CMK (cell line): ENCODE data around the gene PARP11.

Experiments used
- DNase-seq: peaks from one replicate; pipeline ENCODE4 v3.0.0-alpha.2; 2010; ENCODE audit warnings: low read depth

The PARP11 gene, protein sequence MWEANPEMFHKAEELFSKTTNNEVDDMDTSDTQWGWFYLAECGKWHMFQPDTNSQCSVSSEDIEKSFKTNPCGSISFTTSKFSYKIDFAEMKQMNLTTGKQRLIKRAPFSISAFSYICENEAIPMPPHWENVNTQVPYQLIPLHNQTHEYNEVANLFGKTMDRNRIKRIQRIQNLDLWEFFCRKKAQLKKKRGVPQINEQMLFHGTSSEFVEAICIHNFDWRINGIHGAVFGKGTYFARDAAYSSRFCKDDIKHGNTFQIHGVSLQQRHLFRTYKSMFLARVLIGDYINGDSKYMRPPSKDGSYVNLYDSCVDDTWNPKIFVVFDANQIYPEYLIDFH

DNA sequence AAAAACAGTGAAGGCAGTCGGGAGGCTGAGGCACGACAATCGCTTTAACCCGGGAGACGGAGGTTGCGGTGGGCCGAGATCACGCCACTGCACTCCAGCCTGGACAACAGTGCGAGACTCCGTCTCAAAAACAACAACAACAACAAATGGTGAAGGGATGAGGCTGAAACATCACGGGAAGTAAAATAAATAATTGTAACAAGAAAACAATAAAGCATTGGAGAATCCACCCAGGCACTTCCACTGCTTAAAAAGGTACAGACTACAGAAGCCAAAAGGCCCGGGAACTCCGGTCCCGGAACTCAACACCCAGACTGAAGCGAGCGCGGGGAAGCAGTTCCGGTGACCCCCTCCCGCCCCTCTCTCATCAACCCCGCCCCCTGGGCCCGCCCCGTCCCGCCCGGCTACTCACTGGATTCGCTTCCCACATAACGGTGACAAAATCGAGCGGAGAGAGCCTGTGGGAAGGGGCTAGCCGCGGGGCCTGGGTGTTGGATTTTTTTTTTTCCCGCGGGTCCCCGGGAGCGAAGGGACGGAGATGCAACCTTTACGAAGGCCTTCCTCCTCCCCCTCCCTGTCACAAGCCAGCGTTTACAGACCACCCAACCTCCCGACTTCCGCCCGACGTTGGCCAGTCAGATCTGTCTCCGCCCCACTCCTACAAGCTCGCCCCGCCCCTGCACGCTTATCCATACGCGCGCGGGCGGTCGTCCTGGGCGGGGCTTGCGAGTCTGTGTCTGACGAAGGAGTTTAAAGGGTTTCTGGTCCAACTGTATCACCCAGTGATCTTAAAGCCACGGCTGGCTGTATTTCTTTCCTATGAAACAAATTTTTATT, at the start of gene PARP11:
Gene PARP11 (minus strand): TSS at position 600 of the 837 bp plus-strand sequence. CDS start 170 bp downstream, at position 430.
- peak; percentile 87 for DNase-seq

DNA sequence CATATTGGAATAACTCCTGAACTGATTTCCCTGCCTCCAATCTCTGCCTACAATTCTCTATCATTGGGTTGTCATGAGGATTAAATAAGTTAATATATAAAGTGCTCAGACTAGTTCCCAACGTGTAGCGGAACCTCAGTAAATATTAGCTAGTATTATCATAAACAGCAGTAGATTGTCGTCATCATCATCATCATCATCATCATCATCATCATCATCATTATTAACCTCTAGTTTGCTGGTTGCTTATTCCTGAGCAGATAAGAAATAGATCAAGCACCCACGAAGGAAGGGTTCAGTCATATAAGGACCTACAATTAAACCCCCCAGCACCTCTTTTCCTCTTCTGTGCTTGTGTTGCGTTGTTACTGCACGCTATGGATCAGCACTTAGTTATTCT, 48.8 kb upstream of the PARP11 start:
- DNase-seq = no peak

- no peak for DNase-seq
Observed at GRCh38 chr12:3921526-3921925, 48.3 kb upstream of the PARP11 start.

DNA sequence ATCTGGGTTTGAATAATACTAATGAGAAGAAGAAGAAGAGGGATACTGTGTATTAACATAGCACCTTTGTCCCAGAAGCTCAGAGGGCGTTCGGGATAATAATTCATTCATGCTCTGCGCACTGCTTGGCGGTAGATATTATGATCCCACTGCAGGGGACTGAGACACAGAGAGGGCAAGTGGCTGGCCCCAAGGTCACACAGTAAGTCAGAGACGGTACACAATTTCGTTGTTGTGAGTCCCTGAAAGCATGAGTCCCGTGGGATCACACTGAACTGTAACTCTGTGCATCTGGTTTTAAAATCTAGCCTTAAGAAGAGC, 47.9 kb upstream of the PARP11 start:
- no peak for DNase-seq

DNA sequence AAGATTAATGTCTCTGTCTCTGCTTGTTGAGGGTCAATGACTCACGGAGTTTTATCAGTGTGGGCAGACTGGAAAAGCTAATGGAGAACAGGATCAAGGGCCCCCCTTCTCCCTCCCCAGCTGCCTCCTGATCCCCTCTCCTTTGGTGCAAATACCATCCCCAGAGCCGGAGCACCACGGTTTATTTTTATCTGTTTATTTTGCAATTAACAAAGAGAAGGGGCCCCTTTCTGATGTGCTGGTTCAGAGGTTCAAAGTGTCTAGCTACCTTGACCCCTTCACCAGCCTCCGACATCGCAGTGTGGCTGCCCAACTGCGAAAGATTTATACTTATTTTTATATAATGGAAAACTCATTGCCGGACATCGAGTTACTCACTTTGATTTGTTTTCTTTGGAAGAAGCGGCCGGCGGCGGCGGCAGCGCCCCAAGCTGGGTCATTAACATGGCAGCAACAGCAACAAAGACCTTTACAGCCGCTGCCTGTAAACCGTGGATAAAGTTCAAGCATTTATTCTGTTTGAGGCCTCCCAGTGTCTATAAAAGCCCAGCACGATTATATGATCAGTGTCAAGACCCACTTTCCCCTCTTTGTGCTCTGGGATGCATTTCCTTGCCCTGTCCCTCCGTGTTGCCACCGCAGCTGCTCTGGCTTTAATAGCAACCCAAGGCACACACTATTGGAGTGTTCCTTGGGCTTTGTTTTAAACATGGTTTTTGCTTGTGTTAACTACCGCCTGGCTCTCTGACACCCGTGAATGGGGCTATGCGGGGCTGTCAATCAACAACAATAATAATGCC, 47.4 kb upstream of the PARP11 start:
- no peak for DNase-seq

DNA sequence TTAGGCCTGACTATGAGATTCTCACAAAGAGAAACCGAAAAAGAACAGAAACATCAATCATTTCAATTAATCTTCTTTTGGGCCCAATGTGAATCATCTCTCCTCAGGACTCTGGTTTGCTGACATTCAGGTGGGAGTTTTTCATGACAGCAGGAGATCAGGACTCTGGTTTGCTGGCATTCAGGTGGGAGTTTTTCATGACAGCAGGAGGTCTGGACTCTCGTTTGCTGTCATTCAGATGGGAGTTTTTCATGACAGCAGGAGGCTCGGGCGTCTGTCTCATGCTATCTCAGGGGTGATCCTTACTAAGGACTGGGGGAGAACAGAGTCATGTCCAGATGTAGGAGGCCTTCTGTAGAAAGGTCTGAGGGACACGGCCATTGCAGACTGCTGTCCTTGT, 40.1 kb upstream of the PARP11 start:
- DNase-seq = no peak

DNA sequence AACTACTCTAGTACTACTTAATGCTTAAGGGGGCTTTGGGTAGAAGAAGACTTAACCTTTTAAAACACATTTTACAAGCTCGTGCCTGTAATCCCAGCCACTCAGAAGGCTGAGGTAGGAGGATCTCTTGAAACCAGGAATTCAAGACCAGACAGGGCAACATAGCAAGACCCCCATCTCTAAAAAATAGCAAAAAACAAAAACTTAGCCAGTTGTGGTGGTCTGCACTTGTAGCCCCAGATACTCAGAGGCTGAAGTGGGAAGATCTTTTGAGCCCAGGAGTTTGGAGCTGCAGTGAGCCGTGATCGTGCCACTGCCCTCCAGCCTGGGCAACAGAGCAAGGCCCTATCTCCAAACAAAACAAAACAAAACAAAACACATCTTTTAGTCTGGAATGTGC, 39.7 kb upstream of the PARP11 start:
- no peak for DNase-seq

DNA sequence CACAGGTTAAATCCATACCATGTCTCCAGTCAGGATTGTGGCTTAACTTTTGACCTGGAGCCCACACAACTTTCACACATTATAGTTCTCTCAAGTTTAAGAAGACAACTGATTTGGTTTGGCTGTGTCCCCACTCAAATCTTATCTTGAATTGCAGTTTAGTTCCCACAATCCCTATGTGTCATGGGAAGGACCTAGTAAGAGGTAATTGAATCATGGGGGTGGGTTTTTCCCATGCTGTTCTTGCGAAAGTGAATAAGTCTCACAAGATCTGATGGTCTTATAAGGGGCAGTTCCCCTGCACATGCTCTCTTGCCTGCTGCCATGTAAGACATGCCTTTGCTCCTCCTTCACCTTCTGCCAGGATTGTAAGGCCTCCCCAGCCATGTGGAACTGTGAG, 38.2 kb upstream of the PARP11 start:
- no peak for DNase-seq

DNA sequence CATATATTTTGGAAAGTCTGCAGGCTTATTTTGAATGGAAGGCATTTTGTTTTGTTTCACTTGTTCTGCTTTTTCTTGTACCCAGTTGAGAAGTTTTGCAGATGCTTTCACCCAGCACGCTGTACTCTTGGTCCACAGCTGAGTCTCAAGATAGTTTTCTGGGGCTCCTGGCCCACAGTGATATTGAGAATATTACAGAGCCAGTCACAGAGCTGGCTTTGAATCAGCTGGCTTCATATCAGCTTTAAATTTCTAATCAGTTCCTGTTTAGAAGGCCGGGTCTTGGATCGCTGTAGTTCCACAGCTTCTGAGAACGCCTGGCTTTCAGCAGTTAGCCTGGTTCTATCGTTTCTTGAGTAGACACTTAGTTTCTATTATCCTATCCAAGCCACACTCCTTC, 32.5 kb upstream of the PARP11 start:
- DNase-seq = no peak

DNA sequence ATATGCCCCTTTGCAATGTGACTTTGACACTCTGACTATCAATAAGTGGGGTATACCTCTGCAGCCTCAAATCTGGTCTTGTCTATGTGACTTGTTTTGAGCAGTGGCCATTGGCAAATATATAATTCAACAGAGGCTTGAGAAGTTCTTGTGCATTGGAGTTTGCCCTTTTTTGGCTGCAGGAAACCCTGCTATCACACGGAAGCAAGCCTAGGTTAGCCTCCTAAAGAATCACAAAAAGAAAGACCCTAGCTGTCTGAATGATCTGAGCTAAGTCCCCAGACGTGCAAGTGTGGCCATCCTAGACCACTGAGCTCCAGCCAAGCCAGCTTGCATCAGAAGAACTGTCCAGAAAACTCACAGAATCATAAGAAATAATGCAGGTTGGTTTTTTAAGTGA, 31.8 kb upstream of the PARP11 start:
- DNase-seq = no peak

DNA sequence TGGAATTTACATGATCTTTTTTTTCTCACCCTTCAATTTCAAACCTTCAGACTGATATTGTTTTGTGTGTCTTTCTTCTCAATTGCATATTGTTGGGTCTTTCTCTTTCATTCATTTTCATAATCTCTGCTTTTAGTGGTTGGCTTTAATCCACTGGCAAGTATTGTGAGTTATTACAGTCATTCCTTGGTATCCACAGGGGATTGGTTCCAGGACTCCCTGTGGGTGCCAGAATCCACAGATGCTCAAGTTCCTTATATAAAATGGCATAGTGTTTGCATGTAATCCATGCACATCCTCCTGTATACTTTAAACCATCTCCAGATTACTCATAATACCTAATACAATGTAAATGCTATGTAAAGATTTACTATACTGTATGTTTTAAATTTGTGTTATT, 29.7 kb upstream of the PARP11 start:
- DNase-seq = no peak

DNA sequence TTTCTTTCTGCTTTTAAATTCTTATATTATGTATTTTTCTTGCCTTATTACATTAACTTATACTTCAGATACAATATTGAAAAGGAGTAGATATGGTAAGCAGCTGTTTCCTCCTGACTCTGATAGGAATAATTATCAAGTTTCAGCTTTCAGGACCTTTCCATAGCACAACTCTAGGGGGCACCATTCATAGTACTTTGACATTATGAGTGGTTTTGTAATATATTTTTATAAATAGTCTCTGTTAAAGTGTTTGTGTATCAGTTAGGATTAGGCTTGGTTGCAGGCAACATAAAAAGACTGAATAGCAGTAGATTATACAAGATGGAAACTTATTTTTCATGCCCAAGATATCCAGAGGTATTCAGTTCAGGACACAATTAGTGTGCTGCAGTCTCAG, 27.9 kb upstream of the PARP11 start:
- no peak for DNase-seq

GRCh38 chr12:3898756-3899155, 25.6 kb upstream of the PARP11 start:
- no peak for DNase-seq

GRCh38 chr12:3897371-3897971, 24.3 kb upstream of the PARP11 start:
- no peak for DNase-seq

DNA sequence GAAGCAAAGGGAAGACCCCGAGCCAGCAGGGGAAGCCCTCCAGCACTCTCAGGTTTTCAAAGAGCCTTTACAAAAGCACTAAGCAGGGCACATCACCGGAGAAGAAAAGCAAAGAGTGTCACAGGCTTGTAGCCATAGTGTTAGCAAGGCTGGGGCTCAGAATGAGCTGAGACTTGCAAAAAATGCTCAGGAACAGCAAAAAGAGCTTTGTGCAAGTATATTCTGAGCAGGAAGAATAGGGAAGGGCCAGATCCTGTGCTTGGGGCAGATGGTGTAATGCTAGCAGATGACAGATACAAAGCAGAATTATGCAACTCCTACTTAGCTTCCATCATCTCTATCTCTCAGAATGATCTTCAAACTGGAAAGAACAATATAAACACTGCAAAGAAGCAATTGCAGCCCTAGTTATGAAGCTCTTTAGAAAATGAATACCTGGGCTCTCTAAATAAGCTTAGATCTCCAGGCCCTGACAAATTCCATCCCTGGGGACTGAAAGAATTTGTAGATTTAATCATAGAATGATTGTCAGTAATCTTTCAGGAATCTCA, 23.7 kb upstream of the PARP11 start:
- no peak for DNase-seq

DNA sequence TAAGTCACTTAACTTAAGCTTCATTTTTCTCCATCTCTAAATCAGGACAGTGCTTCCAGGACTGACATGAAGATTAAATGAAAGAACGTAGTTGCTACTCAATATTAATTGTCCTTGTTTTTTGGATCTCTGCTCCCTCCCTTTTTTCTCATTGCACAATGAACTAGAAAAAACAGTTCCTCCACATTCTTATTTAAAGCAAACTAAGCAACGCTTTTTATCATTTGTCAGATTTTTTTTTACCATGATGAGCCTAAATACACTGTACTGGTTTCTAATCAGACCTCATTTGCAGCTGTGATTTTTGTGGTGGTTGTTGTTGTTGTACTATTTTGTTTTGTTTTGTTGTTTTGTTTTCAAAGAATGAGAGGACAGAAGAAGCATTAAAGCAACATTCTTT, 23.2 kb upstream of the PARP11 start:
- no peak for DNase-seq

DNA sequence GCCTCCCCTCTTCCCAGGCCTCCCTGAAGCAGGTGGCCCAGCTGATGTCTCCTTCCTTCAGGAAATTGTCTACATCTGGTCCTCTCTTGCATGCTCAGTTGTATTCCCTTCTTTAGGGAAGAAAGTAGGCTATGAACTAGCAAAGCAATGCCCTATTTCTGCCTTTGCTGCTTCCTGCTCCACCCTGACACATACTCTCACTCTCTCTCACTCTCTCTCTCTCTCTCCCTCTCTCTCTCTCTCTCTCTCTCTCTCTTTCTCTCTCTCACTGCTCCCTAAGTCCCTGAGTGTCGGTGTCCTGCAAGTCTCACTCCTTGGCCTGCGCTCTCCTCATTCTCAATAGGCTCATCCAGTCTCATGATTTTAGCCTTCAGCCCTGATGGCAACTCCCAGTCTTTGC, 19.4 kb upstream of the PARP11 start:
- DNase-seq = no peak

GRCh38 chr12:3891201-3891600, 18.0 kb upstream of the PARP11 start:
- no peak for DNase-seq

- DNase-seq = no peak
Observed at GRCh38 chr12:3888659-3889058, 15.5 kb upstream of the PARP11 start.

GRCh38 chr12:3885277-3886094, 12.3 kb upstream of the PARP11 start:
- DNase-seq = no peak

DNA sequence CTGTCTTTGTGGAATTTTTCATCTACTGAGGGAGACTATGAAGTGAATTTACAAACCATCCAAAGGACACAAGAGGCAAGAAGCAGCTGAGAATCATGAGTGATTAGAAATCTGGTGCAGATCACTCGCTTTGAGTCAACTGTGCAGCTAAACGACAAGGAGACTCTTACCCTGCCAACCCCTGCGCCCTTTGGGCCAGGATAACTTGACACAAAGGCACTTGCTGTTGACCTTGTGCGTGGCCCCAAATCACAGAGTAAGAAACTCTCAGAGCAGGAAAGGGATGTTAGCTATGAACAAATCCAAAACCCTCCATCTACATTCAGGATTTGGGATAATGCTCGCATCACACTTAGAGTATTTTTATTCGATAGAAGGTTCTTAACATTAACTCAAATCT, 11.5 kb upstream of the PARP11 start:
- no peak for DNase-seq
